Measurements from ENCODE around the gene SIK3.

GRCh38 chr11:117026593-117027330 is 71.5 kb downstream of the SIK3 start:
- TF ChIP-seq, protein P1, sequence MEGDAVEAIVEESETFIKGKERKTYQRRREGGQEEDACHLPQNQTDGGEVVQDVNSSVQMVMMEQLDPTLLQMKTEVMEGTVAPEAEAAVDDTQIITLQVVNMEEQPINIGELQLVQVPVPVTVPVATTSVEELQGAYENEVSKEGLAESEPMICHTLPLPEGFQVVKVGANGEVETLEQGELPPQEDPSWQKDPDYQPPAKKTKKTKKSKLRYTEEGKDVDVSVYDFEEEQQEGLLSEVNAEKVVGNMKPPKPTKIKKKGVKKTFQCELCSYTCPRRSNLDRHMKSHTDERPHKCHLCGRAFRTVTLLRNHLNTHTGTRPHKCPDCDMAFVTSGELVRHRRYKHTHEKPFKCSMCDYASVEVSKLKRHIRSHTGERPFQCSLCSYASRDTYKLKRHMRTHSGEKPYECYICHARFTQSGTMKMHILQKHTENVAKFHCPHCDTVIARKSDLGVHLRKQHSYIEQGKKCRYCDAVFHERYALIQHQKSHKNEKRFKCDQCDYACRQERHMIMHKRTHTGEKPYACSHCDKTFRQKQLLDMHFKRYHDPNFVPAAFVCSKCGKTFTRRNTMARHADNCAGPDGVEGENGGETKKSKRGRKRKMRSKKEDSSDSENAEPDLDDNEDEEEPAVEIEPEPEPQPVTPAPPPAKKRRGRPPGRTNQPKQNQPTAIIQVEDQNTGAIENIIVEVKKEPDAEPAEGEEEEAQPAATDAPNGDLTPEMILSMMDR (IDR thresholded peaks at IDR 0.05): no peak
- no peak for TF ChIP-seq ZFX (IDR thresholded peaks at IDR 0.05; ENCODE audit: borderline replicate concordance)
